HEK293 (cell line): ENCODE results near the gene GRB2.

Experiments used
- CTCF ChIA-PET: fragments of 350-600 bp; formaldehyde crosslinking; extraction: SDS; loops from one replicate; lab custom pipeline; 2021; ENCODE audit warnings: antibody characterized with exemption; lab: Yijun Ruan, JAX
- POLR2A ChIA-PET: fragments of 300-600 bp; formaldehyde crosslinking; extraction: SDS; loops from one replicate; lab custom pipeline; 2020; ENCODE audit warnings: antibody characterized with exemption, inconsistent platforms; lab: Yijun Ruan, JAX
- H3K27ac ChIP-seq: fragments of 200-500 bp; sonication (Bioruptor generic); 2 replicates; pipeline ENCODE4 v1.5.1; 2014; ENCODE audit warnings: low read depth, low read length, control low read depth, inconsistent platforms; ENCODE audit errors: extremely low read depth
- H3K36me3 ChIP-seq, 2 experiments: fragments of 200-500 bp in 1 of 2; sonication (Bioruptor generic) in 1 of 2; 1 replicate in 1 of 2; 2 replicates in 1 of 2; pipeline ENCODE4 v1.5.1; 2014 to 2017; ENCODE audit warnings: inconsistent platforms in 2 of 2, low read length in 2 of 2; ENCODE audit not compliant: control insufficient read depth in 2 of 2, insufficient read depth in 1 of 2
- H3K4me1 ChIP-seq: fragments of 200-500 bp; sonication (Bioruptor generic); 2 replicates; pipeline ENCODE4 v1.5.1; 2014; ENCODE audit warnings: mild to moderate bottlenecking, low read length, inconsistent platforms; ENCODE audit not compliant: control insufficient read depth, insufficient read depth
- H3K4me3 ChIP-seq: 2 replicates; pipeline ENCODE4 v1.5.1; 2011; ENCODE audit warnings: low read depth, mild to moderate bottlenecking, control low read depth, low read length, moderate library complexity
- H3K9me3 ChIP-seq: fragments of 200-500 bp; sonication (Bioruptor generic); 2 replicates; pipeline ENCODE4 v1.5.1; 2014; ENCODE audit warnings: low read depth, low read length, inconsistent platforms; ENCODE audit not compliant: control insufficient read depth, insufficient read depth
- KLF10 ChIP-seq: fragments of 450-650 bp; IDR thresholded peaks from 2 replicates; pipeline ENCODE4 v1.5.1; 2018; ENCODE audit warnings: missing biosample characterization, mild to moderate bottlenecking, missing genetic modification characterization
- PRDM1 ChIP-seq: fragments of 450-650 bp; formaldehyde crosslinking; IDR thresholded peaks from 2 replicates; pipeline ENCODE4; 2016; ENCODE audit warnings: missing biosample characterization, missing genetic modification characterization
- ZBTB8A ChIP-seq: fragments of 450-650 bp; formaldehyde crosslinking; IDR thresholded peaks from 2 replicates; pipeline ENCODE4 v1.5.1; 2016; ENCODE audit warnings: missing biosample characterization, missing genetic modification characterization
- ZFP69B ChIP-seq: fragments of 450-650 bp; formaldehyde crosslinking; IDR thresholded peaks from 2 replicates; pipeline ENCODE4 v1.5.1; 2016; ENCODE audit warnings: missing biosample characterization, missing genetic modification characterization
- ZNF132 ChIP-seq: fragments of 450-650 bp; formaldehyde crosslinking; IDR thresholded peaks from 2 replicates; pipeline ENCODE4 v1.5.1; 2017; ENCODE audit warnings: missing biosample characterization, missing genetic modification characterization, borderline replicate concordance
- ZNF174 ChIP-seq: fragments of 450-650 bp; formaldehyde crosslinking; IDR thresholded peaks from 2 replicates; pipeline ENCODE4 v1.5.0; 2017; ENCODE audit warnings: missing biosample characterization, mild to moderate bottlenecking, missing genetic modification characterization
- ZNF175 ChIP-seq: fragments of 450-650 bp; formaldehyde crosslinking; IDR thresholded peaks from 2 replicates; pipeline ENCODE4 v1.5.1; 2016; ENCODE audit warnings: missing biosample characterization, missing genetic modification characterization
- ZNF2 ChIP-seq: fragments of 450-650 bp; formaldehyde crosslinking; IDR thresholded peaks from 2 replicates; pipeline ENCODE4 v1.5.1; 2016; ENCODE audit warnings: missing biosample characterization, missing genetic modification characterization
- ZNF341 ChIP-seq: fragments of 450-650 bp; formaldehyde crosslinking; IDR thresholded peaks from 2 replicates; pipeline ENCODE4; 2016; ENCODE audit warnings: low read depth, missing biosample characterization, missing genetic modification characterization
- ZNF548 ChIP-seq: fragments of 450-650 bp; formaldehyde crosslinking; IDR thresholded peaks from 2 replicates; pipeline ENCODE4 v1.5.1; 2016; ENCODE audit warnings: missing biosample characterization, missing genetic modification characterization
- ZNF600 ChIP-seq: fragments of 450-650 bp; formaldehyde crosslinking; IDR thresholded peaks from 2 replicates; pipeline ENCODE4 v1.5.1; 2016; ENCODE audit warnings: missing biosample characterization, missing genetic modification characterization
- ZNF626 ChIP-seq: fragments of 450-650 bp; sonication (Bioruptor Pico); formaldehyde crosslinking; IDR thresholded peaks from 2 replicates; pipeline ENCODE4 v1.5.1; 2018; ENCODE audit warnings: missing biosample characterization, missing genetic modification characterization, inconsistent platforms
- ZNF654 ChIP-seq: fragments of 450-650 bp; formaldehyde crosslinking; IDR thresholded peaks from 2 replicates; pipeline ENCODE4 v1.5.1; 2016; ENCODE audit warnings: low read depth, missing biosample characterization, missing genetic modification characterization
- TF ChIP-seq, protein P1 (sequence below): fragments of 450-650 bp; formaldehyde crosslinking; IDR thresholded peaks from 2 replicates; pipeline ENCODE4 v1.5.1; 2016; ENCODE audit warnings: missing biosample characterization, missing genetic modification characterization
- TF ChIP-seq, protein P2 (sequence below): fragments of 450-650 bp; formaldehyde crosslinking; IDR thresholded peaks from 2 replicates; pipeline ENCODE4 v1.5.1; 2016; ENCODE audit warnings: missing biosample characterization, missing genetic modification characterization
- TF ChIP-seq, protein P3 (sequence below): fragments of 450-650 bp; formaldehyde crosslinking; IDR thresholded peaks from 2 replicates; pipeline ENCODE4 v1.5.1; 2016; ENCODE audit warnings: missing biosample characterization, missing genetic modification characterization
- TF ChIP-seq, protein P4 (sequence below): fragments of 450-650 bp; formaldehyde crosslinking; IDR thresholded peaks from 2 replicates; pipeline ENCODE4 v1.5.1; 2016; ENCODE audit warnings: missing biosample characterization, missing genetic modification characterization
- TF ChIP-seq, protein P5 (sequence below): fragments of 450-650 bp; formaldehyde crosslinking; IDR thresholded peaks from 2 replicates; pipeline ENCODE4 v1.5.1; 2016; ENCODE audit warnings: missing biosample characterization, missing genetic modification characterization

Gene GRB2

DNA sequence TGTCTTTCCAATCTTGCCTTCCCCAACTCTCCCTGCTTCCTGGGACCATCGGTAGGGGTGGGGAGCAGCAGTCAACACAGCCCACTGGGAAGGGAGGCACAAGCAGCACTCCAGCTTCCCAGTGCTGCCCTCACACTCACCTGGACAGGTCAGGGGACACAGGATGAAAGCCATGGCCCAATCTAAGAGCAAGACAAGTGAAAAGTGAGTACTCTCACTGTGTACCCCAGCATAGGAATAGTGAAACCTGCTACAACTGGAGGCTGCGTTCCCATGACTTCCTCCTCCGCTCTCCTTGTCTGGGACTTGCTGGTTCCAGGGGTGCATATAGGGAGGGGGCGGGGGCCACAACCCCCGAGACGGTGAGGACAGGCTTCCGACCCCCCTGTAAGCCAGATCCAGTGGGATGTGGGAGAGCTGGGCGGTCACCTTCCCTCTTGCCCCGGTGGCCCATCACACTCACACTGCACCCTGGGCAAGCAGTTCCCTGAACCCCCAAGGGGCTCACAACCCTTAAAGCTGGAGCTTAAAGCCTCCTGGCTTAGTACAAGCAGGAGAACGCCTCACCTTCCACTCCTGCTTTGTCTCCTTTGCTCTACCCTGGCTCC, 86.8 kb downstream of the GRB2 start:
- ChIA-PET POLR2A (interaction anchor here (1.1 to 1.8 kb wide), 2 partner anchors 29 to 74 kb away, joined by 4 to 5 read pairs; partner anchors contain the start of gene SLC25A19), CTCF (interaction anchor here (0.6 to 4.9 kb wide), 6 partner anchors 31 to 335 kb away, joined by 3 to 41 read pairs (median 3); no protein-coding TSS in a partner anchor)
- H3K4me1 ChIP-seq: peaks cover 5% of the 10 kb centered on the region
- no peak overlapping the region for H3K4me3 ChIP-seq
- H3K9me3 ChIP-seq: no peaks in the 10 kb centered on the region
- TF ChIP-seq ZBTB8A (tag by site-specific recombination): no peak
- 0 out of 2 replicates have a peak, but pooled peaks have one; percentile 42 for TF ChIP-seq PRDM1 (tag by site-specific recombination)
- TF ChIP-seq ZNF2: no peak
- no peak overlapping the region for H3K27ac ChIP-seq
- peaks cover 18 to 46% of the 10 kb centered on the region in 2 experiments for H3K36me3 ChIP-seq

DNA sequence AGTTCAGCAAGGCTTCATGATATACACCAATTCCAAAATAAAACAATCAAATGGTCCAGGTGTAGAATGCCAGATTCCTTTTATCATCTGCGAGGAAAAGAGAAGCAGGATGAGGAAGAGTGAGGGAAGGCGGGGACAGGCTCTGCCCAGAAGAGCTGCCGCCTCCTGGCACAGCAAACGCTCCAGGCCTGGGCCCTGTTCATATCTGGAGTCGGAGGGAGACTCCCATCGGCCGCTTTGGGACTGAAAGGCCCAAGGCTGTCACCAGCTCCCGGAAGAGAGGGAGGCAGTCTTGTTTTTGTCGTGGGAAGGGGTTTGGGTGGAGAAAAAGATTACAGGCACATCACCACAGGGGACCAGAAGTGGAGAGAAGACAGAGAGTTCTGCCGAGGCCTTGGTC, 87.3 kb downstream of the GRB2 start:
- no peak overlapping the region for H3K4me3 ChIP-seq
- TF ChIP-seq ZNF600 (tag by site-specific recombination) (0 out of 2 replicates have a peak, but pooled peaks have one; percentile 17), ZFP69B (tag by site-specific recombination) (no peak), ZNF341 (tag by site-specific recombination) (peak; percentile 27; the same call in 1 of the 2 replicates)
- H3K4me1 ChIP-seq: peaks cover under 1% of the 10 kb centered on the region
- no peaks in the 10 kb centered on the region for H3K9me3 ChIP-seq
- no peak overlapping the region for H3K27ac ChIP-seq
- peaks cover 18 to 46% of the 10 kb centered on the region in 2 experiments for H3K36me3 ChIP-seq
- CTCF ChIA-PET: interaction anchor here (0.5 to 0.8 kb wide), 4 partner anchors 46 to 335 kb away, joined by 3 to 4 read pairs (median 4); no protein-coding TSS in a partner anchor
- POLR2A ChIA-PET: no interaction called here

DNA sequence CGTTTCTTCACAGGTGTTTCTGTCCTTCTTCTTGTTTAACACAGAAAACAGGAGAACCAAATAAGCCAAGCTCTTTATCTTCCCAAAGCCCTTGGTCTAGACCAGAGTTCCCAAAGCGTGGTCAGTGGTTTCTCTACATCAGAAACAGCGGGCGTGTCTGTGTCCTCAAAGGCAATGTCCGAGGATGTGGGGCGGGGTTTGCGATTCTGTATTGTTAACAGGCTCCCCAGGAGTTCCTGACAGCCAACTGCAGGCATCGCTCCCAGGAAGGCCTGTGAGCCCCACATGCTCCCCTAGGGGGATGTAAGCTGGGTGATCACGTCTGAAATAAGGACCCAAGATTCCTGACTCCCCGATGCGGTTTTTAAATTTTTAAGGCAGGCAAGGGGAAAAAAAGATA, 87.8 kb downstream of the GRB2 start:
- Histone ChIP-seq H3K9me3 (no peaks in the 10 kb centered on the region), H3K4me1 (no peaks in the 10 kb centered on the region), H3K4me3 (no peak overlapping the region), H3K36me3 (peaks cover 18 to 46% of the 10 kb centered on the region in 2 experiments), H3K27ac (no peak overlapping the region)
- POLR2A ChIA-PET: interaction anchor here (2.9 kb wide), 1 partner anchor 28 kb away, joined by 16 read pairs; the partner anchor contains the start of gene SLC25A19
- TF ChIP-seq, protein P1, sequence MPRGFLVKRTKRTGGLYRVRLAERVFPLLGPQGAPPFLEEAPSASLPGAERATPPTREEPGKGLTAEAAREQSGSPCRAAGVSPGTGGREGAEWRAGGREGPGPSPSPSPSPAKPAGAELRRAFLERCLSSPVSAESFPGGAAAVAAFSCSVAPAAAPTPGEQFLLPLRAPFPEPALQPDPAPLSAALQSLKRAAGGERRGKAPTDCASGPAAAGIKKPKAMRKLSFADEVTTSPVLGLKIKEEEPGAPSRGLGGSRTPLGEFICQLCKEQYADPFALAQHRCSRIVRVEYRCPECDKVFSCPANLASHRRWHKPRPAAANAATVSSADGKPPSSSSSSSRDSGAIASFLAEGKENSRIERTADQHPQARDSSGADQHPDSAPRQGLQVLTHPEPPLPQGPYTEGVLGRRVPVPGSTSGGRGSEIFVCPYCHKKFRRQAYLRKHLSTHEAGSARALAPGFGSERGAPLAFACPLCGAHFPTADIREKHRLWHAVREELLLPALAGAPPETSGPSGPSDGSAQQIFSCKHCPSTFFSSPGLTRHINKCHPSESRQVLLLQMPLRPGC: no peak
- TF ChIP-seq, protein P2, sequence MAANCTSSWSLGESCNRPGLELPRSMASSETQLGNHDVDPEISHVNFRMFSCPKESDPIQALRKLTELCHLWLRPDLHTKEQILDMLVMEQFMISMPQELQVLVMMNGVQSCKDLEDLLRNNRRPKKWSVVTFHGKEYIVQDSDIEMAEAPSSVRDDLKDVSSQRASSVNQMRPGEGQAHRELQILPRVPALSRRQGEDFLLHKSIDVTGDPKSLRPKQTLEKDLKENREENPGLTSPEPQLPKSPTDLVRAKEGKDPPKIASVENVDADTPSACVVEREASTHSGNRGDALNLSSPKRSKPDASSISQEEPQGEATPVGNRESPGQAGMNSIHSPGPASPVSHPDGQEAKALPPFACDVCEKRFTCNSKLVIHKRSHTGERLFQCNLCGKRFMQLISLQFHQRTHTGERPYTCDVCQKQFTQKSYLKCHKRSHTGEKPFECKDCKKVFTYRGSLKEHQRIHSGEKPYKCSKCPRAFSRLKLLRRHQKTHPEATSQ (tag by site-specific recombination): no peak
- TF ChIP-seq ZNF174 (tag by site-specific recombination): no peak
- TF ChIP-seq KLF10 (tag by site-specific recombination): no peak
- TF ChIP-seq, protein P3, sequence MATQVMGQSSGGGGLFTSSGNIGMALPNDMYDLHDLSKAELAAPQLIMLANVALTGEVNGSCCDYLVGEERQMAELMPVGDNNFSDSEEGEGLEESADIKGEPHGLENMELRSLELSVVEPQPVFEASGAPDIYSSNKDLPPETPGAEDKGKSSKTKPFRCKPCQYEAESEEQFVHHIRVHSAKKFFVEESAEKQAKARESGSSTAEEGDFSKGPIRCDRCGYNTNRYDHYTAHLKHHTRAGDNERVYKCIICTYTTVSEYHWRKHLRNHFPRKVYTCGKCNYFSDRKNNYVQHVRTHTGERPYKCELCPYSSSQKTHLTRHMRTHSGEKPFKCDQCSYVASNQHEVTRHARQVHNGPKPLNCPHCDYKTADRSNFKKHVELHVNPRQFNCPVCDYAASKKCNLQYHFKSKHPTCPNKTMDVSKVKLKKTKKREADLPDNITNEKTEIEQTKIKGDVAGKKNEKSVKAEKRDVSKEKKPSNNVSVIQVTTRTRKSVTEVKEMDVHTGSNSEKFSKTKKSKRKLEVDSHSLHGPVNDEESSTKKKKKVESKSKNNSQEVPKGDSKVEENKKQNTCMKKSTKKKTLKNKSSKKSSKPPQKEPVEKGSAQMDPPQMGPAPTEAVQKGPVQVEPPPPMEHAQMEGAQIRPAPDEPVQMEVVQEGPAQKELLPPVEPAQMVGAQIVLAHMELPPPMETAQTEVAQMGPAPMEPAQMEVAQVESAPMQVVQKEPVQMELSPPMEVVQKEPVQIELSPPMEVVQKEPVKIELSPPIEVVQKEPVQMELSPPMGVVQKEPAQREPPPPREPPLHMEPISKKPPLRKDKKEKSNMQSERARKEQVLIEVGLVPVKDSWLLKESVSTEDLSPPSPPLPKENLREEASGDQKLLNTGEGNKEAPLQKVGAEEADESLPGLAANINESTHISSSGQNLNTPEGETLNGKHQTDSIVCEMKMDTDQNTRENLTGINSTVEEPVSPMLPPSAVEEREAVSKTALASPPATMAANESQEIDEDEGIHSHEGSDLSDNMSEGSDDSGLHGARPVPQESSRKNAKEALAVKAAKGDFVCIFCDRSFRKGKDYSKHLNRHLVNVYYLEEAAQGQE (tag by site-specific recombination): no peak
- TF ChIP-seq ZNF654 (tag by site-specific recombination): no peak
- no peak for TF ChIP-seq ZNF132
- no peak for TF ChIP-seq ZNF175 (tag by site-specific recombination)
- TF ChIP-seq ZNF548: no peak
- TF ChIP-seq, protein P4, sequence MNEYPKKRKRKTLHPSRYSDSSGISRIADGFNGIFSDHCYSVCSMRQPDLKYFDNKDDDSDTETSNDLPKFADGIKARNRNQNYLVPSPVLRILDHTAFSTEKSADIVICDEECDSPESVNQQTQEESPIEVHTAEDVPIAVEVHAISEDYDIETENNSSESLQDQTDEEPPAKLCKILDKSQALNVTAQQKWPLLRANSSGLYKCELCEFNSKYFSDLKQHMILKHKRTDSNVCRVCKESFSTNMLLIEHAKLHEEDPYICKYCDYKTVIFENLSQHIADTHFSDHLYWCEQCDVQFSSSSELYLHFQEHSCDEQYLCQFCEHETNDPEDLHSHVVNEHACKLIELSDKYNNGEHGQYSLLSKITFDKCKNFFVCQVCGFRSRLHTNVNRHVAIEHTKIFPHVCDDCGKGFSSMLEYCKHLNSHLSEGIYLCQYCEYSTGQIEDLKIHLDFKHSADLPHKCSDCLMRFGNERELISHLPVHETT (tag by site-specific recombination): no peak
- TF ChIP-seq, protein P5, sequence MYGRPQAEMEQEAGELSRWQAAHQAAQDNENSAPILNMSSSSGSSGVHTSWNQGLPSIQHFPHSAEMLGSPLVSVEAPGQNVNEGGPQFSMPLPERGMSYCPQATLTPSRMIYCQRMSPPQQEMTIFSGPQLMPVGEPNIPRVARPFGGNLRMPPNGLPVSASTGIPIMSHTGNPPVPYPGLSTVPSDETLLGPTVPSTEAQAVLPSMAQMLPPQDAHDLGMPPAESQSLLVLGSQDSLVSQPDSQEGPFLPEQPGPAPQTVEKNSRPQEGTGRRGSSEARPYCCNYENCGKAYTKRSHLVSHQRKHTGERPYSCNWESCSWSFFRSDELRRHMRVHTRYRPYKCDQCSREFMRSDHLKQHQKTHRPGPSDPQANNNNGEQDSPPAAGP: no peak
- no peak for TF ChIP-seq ZNF626
- TF ChIP-seq, all 188 proteins: peak for 0
- CTCF ChIA-PET: interaction anchor here (0.5 to 0.8 kb wide), 5 partner anchors 47 to 756 kb away, joined by 3 to 4 read pairs (median 4); no protein-coding TSS in a partner anchor
